ENCODE data around the gene DCLRE1A.

DCLRE1A gene

GRCh38 chr10:113849946-113850345 lies 3.9 kb downstream of the DCLRE1A start:
- peaks cover under 1% of the 10 kb centered on the region; the same call in 1 of the 2 replicates for H3K79me2 ChIP-seq (ENCODE audit: insufficient read depth, low read depth)
- H3K36me3 ChIP-seq (ENCODE audit: insufficient read depth): no peaks in the 10 kb centered on the region
- H2AFZ ChIP-seq (ENCODE audit: low read depth): no peak overlapping the region
- no peaks in the 10 kb centered on the region for H3K27me3 ChIP-seq (ENCODE audit: insufficient read depth, low read depth)
- peaks cover 19% of the 10 kb centered on the region for H3K4me1 ChIP-seq (ENCODE audit: low read depth, poor library complexity, severe bottlenecking)
- no peak for TF ChIP-seq CTCF (conservative IDR thresholded peaks at IDR 0.05; ENCODE audit: low read depth, low read length)
- H3K4me3 ChIP-seq (IDR thresholded peaks at IDR 0.05; ENCODE audit: insufficient read depth, low read depth, low read length): no peak overlapping the region
- no peak overlapping the region for H3K4me2 ChIP-seq
- H3K27ac ChIP-seq: no peak overlapping the region
- no peaks in the 10 kb centered on the region for H4K20me1 ChIP-seq (ENCODE audit: insufficient read depth)
- H3K9ac ChIP-seq: no peak overlapping the region

GRCh38 chr10:113849140-113849803 lies 4.6 kb downstream of the DCLRE1A start:
- Histone ChIP-seq H4K20me1 (ENCODE audit: insufficient read depth) (no peaks in the 10 kb centered on the region), H3K9ac (no peak overlapping the region), H3K27ac (no peak overlapping the region), H3K4me3 (IDR thresholded peaks at IDR 0.05; ENCODE audit: insufficient read depth, low read depth, low read length) (no peak overlapping the region), H3K79me2 (ENCODE audit: insufficient read depth, low read depth) (no peaks in the 10 kb centered on the region), H3K36me3 (ENCODE audit: insufficient read depth) (no peaks in the 10 kb centered on the region), H3K4me1 (ENCODE audit: low read depth, poor library complexity, severe bottlenecking) (peaks cover 19% of the 10 kb centered on the region), H3K4me2 (no peak overlapping the region), H3K27me3 (ENCODE audit: insufficient read depth, low read depth) (no peaks in the 10 kb centered on the region), H2AFZ (ENCODE audit: low read depth) (no peak overlapping the region)
- no peak for TF ChIP-seq CTCF (conservative IDR thresholded peaks at IDR 0.05; ENCODE audit: low read depth, low read length)

- no peak overlapping the region for H3K9ac ChIP-seq
- H3K79me2 ChIP-seq (ENCODE audit: insufficient read depth, low read depth): no peaks in the 10 kb centered on the region
- no peaks in the 10 kb centered on the region for H3K36me3 ChIP-seq (ENCODE audit: insufficient read depth)
- H4K20me1 ChIP-seq (ENCODE audit: insufficient read depth): no peaks in the 10 kb centered on the region
- H3K4me2 ChIP-seq: no peak overlapping the region
- H3K4me3 ChIP-seq (IDR thresholded peaks at IDR 0.05; ENCODE audit: insufficient read depth, low read depth, low read length): no peak overlapping the region
- no peaks in the 10 kb centered on the region for H3K4me1 ChIP-seq (ENCODE audit: low read depth, poor library complexity, severe bottlenecking)
- TF ChIP-seq CTCF (conservative IDR thresholded peaks at IDR 0.05; ENCODE audit: low read depth, low read length): no peak
- no peaks in the 10 kb centered on the region for H3K27me3 ChIP-seq (ENCODE audit: insufficient read depth, low read depth)
- no peak overlapping the region for H3K27ac ChIP-seq
- H2AFZ ChIP-seq (ENCODE audit: low read depth): no peak overlapping the region
Measured at GRCh38 chr10:113846036-113846435, 7.8 kb downstream of the DCLRE1A start.

- H3K36me3 ChIP-seq (ENCODE audit: insufficient read depth): no peaks in the 10 kb centered on the region
- no peak overlapping the region for H3K27ac ChIP-seq
- H3K4me2 ChIP-seq: no peak overlapping the region
- H3K9ac ChIP-seq: no peak overlapping the region
- H2AFZ ChIP-seq (ENCODE audit: low read depth): no peak overlapping the region
- no peak for TF ChIP-seq CTCF (conservative IDR thresholded peaks at IDR 0.05; ENCODE audit: low read depth, low read length)
- H3K79me2 ChIP-seq (ENCODE audit: insufficient read depth, low read depth): no peaks in the 10 kb centered on the region
- H3K4me3 ChIP-seq (IDR thresholded peaks at IDR 0.05; ENCODE audit: insufficient read depth, low read depth, low read length): no peak overlapping the region
- no peaks in the 10 kb centered on the region for H3K4me1 ChIP-seq (ENCODE audit: low read depth, poor library complexity, severe bottlenecking)
- no peaks in the 10 kb centered on the region for H3K27me3 ChIP-seq (ENCODE audit: insufficient read depth, low read depth)
- no peaks in the 10 kb centered on the region for H4K20me1 ChIP-seq (ENCODE audit: insufficient read depth)
Measured at GRCh38 chr10:113843972-113844485, 9.9 kb downstream of the DCLRE1A start.

Data from KMS-11 (cell line).